Measurements from ENCODE around the gene RAD50. TPM values are rescaled to one million over a fixed set of nuclear protein-coding genes. Genes with fewer than 3 reads are reported as not detected.

RAD50 gene
- total RNA-seq, 6 experiments from 2014 or later, result 11.6 to 27.7 (median 12.8) TPM

- no peak overlapping the region for H3K4me3 Mint-ChIP-seq
- H3K27me3 Mint-ChIP-seq (ENCODE audit: insufficient read depth), result peaks cover 13% of the 10 kb centered on the region
- no peaks in the 10 kb centered on the region for H3K4me1 Mint-ChIP-seq (ENCODE audit: low read depth)
- H3K36me3 Mint-ChIP-seq (ENCODE audit: low read depth), result no peaks in the 10 kb centered on the region
- H3K27ac Mint-ChIP-seq, result no peak overlapping the region
- H3K9me3 Mint-ChIP-seq, result no peaks in the 10 kb centered on the region
- TF ChIP-seq CTCF (IDR thresholded peaks at IDR 0.05), result no peak
- DNase-seq, result no peak
These were observed 107.3 kb downstream of the RAD50 start for GRCh38 chr5:132663771-132664695.

DNA sequence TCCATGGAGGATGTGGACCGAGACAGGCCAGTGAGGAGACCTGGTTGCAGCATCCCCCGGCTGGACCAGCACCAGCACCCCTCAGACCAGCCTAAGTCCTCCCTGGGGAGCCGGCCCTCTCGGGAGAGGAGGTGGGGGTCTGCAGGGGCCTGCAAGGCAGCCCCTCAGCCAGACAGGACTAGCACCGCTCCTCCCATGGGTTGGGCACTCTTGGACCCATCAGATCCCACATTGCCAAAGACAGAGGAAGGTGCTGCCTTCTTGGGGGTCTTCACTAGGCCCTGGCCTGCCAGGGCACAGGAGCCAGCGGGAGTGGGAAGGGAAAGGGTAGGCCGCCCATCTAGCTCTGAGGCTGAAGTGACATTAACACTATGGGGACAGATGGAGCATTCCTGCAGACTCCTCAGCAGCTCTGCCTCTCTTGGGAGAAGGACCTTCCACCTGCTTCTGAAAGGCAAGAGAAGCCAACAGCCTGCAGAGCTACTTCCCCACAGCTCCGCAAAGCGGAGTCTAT, 108.0 kb downstream of the RAD50 start:
- Mint-ChIP-seq H3K4me1 (ENCODE audit: low read depth) (no peaks in the 10 kb centered on the region), H3K4me3 (no peak overlapping the region), H3K27me3 (ENCODE audit: insufficient read depth) (peaks cover 13% of the 10 kb centered on the region), H3K36me3 (ENCODE audit: low read depth) (no peaks in the 10 kb centered on the region), H3K27ac (no peak overlapping the region), H3K9me3 (no peaks in the 10 kb centered on the region)
- DNase-seq, result no peak
- no peak for TF ChIP-seq CTCF (IDR thresholded peaks at IDR 0.05)

GRCh38 chr5:132665574-132666080, 108.8 kb downstream of the RAD50 start:
- H3K4me3 Mint-ChIP-seq, result no peak overlapping the region
- H3K4me1 Mint-ChIP-seq (ENCODE audit: low read depth), result no peaks in the 10 kb centered on the region
- TF ChIP-seq CTCF (IDR thresholded peaks at IDR 0.05), result no peak
- DNase-seq, result no peak
- H3K27ac Mint-ChIP-seq, result no peak overlapping the region
- no peaks in the 10 kb centered on the region for H3K36me3 Mint-ChIP-seq (ENCODE audit: low read depth)
- H3K27me3 Mint-ChIP-seq (ENCODE audit: insufficient read depth), result peaks cover 16% of the 10 kb centered on the region
- H3K9me3 Mint-ChIP-seq, result no peaks in the 10 kb centered on the region

DNA sequence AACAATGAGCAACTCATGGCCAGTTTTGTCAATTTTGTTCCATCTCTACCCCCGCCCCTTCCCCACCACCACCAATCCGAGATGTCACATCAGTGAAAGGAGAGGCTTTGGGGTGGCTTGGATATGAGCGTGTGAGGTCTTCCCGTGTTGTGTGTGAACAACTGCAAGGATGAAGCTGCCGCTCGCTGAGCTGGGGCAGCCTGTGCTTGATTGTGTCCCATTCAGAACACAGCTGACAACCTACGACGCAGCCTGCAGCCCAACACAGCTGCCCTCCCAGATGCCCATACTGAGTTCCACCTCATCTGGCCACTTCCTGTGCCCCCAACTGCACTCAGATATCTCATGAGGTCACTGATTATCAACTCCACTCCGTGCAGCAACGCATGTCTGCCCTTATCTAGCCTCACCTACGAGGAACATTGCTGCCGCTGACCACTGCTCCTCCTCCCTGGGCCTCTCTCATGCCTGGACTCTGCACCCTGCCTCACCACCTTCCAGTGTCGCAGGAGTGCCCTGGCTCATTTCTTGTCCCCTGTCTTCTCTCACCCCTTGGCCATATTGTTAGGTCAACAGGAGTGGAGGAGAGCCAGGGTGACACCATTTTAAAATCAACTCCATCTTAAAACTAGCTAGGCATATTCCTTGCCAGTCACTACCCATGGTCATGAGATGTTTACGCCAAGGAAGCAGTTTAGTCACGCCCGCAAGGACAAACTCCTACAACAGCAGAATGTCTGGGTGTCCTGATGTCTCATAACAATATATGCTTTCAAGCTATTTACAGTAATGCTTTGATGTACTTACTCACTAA, 109.7 kb downstream of the RAD50 start:
- DNase-seq, result no peak
- Mint-ChIP-seq H3K27me3 (ENCODE audit: insufficient read depth) (peaks cover 16% of the 10 kb centered on the region), H3K27ac (no peak overlapping the region), H3K4me3 (no peak overlapping the region), H3K4me1 (ENCODE audit: low read depth) (no peaks in the 10 kb centered on the region), H3K36me3 (ENCODE audit: low read depth) (no peaks in the 10 kb centered on the region), H3K9me3 (no peaks in the 10 kb centered on the region)
- no peak for TF ChIP-seq CTCF (IDR thresholded peaks at IDR 0.05)

DNA sequence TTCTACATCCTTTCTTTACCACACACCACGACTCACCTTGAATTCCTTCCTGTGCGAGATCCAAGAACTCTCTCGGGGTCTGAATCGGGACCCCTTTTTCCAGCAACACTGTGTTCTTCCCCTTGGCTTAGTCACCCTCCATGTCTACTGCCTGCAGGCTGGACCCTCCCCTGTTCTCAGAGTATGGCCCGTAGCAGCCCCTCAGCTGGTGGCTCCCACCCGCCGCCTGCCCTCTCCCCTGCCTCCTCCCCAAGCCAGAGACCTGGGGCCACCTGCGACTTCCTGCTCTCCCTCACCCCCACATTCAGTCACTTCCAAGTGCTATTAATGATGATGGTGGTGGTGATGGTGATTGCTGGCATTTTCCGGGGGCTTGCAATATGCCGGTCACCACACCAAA, 110.5 kb downstream of the RAD50 start:
- H3K27me3 Mint-ChIP-seq (ENCODE audit: insufficient read depth), result peaks cover 16% of the 10 kb centered on the region
- no peak for DNase-seq
- TF ChIP-seq CTCF (IDR thresholded peaks at IDR 0.05), result no peak
- no peaks in the 10 kb centered on the region for H3K36me3 Mint-ChIP-seq (ENCODE audit: low read depth)
- H3K4me3 Mint-ChIP-seq, result no peak overlapping the region
- no peaks in the 10 kb centered on the region for H3K4me1 Mint-ChIP-seq (ENCODE audit: low read depth)
- H3K9me3 Mint-ChIP-seq, result no peaks in the 10 kb centered on the region
- H3K27ac Mint-ChIP-seq, result no peak overlapping the region

Measured in HFFc6 (cell line).